Thyroid gland (tissue), 4 donors: Measurements from ENCODE around the gene IFT43. TPM values are rescaled to one million over a fixed set of nuclear protein-coding genes. Genes with fewer than 3 reads are reported as not detected.

Source experiments
- DNase-seq, 2 donors: peaks; one replicate each; pipeline ENCODE4 v3.0.0-alpha.2; 2019
- H3K27ac ChIP-seq, 3 donors: fragments of 200-600 bp; sonication (generic); 1 replicate in 2 of 3; 2 replicates in 1 of 3; pipeline ENCODE4 v1.5.1; 2016 to 2019; ENCODE audit warnings: mild to moderate bottlenecking in 1 of 3, moderate library complexity in 1 of 3
- H3K27me3 ChIP-seq: fragments of 200-600 bp; sonication (generic); one replicate; pipeline ENCODE4 v1.5.1; 2019
- H3K36me3 ChIP-seq, 2 donors: fragments of 200-600 bp; sonication (generic); one replicate each; pipeline ENCODE4 v1.5.1; 2016 to 2019
- H3K4me1 ChIP-seq, 2 donors: fragments of 200-600 bp; sonication (generic); one replicate each; pipeline ENCODE4 v1.5.1; 2017 to 2019
- H3K4me3 ChIP-seq, 3 donors: fragments of 200-600 bp; sonication (generic); replicated peaks in 1 of 3; 1 replicate in 2 of 3; 2 replicates in 1 of 3; pipeline ENCODE4 v1.5.1; 2016; ENCODE audit warnings: mild to moderate bottlenecking in 1 of 3
- H3K9me3 ChIP-seq: fragments of 200-600 bp; sonication (generic); one replicate; pipeline ENCODE4 v1.5.1; 2017
- CTCF ChIP-seq, 6 experiments: fragments of 200-600 bp in 3 of 6; fragments of 450-650 bp in 3 of 6; sonication (generic) in 3 of 6; IDR thresholded peaks; one replicate each; pipeline ENCODE4 v1.5.1; 2016 to 2019; ENCODE audit warnings: antibody characterized with exemption in 6 of 6, mild to moderate bottlenecking in 2 of 6, inconsistent platforms in 1 of 6, moderate library complexity in 1 of 6
- POLR2A ChIP-seq, 2 donors: fragments of 450-650 bp; IDR thresholded peaks; one replicate each; pipeline ENCODE4 v1.6.1; 2017; ENCODE audit warnings: antibody characterized with exemption in 2 of 2, mild to moderate bottlenecking in 2 of 2, moderate library complexity in 1 of 2
- WGBS, 2 donors: methylation state at CpG; one replicate each; pipeline ENCODE4 v1.1.5; 2017; 5-methylcytosine and 5-hydroxymethylcytosine counted together
- intact Hi-C: fragments of 100-400 bp; cut with DNase I; formaldehyde crosslinking; loops from one replicate; pipeline ENCODE4 v1.15.1; 2023
- total RNA-seq, 4 donors: library from RNA; depleted of rRNA; stranded (reverse); fragments of >200 nt; gene quantifications; one replicate each; pipeline ENCODE4 v1.2.3, GENCODE V29; 2016

The IFT43 gene
- total RNA-seq, 4 donors from 2014 or later = 39.0 to 59.8 (median 52.4) TPM

GRCh38 chr14:75979071-75979571 is 6.4 kb upstream of the IFT43 start:
- no peak for DNase-seq
- Histone ChIP-seq H3K4me1 (peaks cover 13 to 16% of the 10 kb centered on the region in 2 donors), H3K27me3 (no peaks in the 10 kb centered on the region), H3K9me3 (no peaks in the 10 kb centered on the region), H3K36me3 (no peaks in the 10 kb centered on the region), H3K27ac (peak overlapping the region in 1 of 3 donors; percentile 41), H3K4me3 (no peak overlapping the region)
- intact Hi-C loops = loop anchor here (5.0 kb wide), 1 partner anchor 182 kb away; no protein-coding TSS in a partner anchor
- no peak for TF ChIP-seq POLR2A (IDR thresholded peaks at IDR 0.05)
- TF ChIP-seq CTCF (IDR thresholded peaks at IDR 0.05) = peak in 3 of 6 experiments; percentile 26 to 43 (median 39)
- WGBS, 2 donors = 48 to 63% methylated on average over 14 of the region's 14 CpGs

- DNase-seq = no peak
- Histone ChIP-seq H3K4me1 (peaks cover 13 to 16% of the 10 kb centered on the region in 2 donors), H3K36me3 (no peaks in the 10 kb centered on the region), H3K27me3 (no peaks in the 10 kb centered on the region), H3K9me3 (no peaks in the 10 kb centered on the region), H3K27ac (peak overlapping the region in 2 of 3 donors; percentile 0 to 41), H3K4me3 (no peak overlapping the region)
- intact Hi-C loops = loop anchor here (5.0 kb wide), 3 partner anchors 73 to 268 kb away; no protein-coding TSS in a partner anchor
- TF ChIP-seq POLR2A (IDR thresholded peaks at IDR 0.05) = no peak
- no peak for TF ChIP-seq CTCF (IDR thresholded peaks at IDR 0.05)
- WGBS, 2 donors = 82 to 83% methylated on average over 25 to 27 of the region's 27 CpGs
These were observed 5.7 kb upstream of the IFT43 start for GRCh38 chr14:75979648-75980565.

- H3K4me1 ChIP-seq = peaks cover 17 to 20% of the 10 kb centered on the region in 2 donors
- no peak for DNase-seq
- intact Hi-C loops = loop anchor here (5.0 kb wide), 2 partner anchors 74 to 269 kb away; no protein-coding TSS in a partner anchor
- H3K27me3 ChIP-seq = no peaks in the 10 kb centered on the region
- no peak overlapping the region for H3K4me3 ChIP-seq
- no peaks in the 10 kb centered on the region for H3K36me3 ChIP-seq
- H3K27ac ChIP-seq = peak overlapping the region in 2 of 3 donors; percentile 99
- TF ChIP-seq CTCF (IDR thresholded peaks at IDR 0.05) (no peak), POLR2A (IDR thresholded peaks at IDR 0.05) (no peak)
- 73 to 85% methylated on average over 8 of the region's 8 CpGs for WGBS, 2 donors
- H3K9me3 ChIP-seq = no peaks in the 10 kb centered on the region
These were observed 4.7 kb upstream of the IFT43 start for GRCh38 chr14:75980856-75981255.

GRCh38 chr14:75981426-75982265 is 3.9 kb upstream of the IFT43 start, which contains the start of gene TGFB3:
Gene TGFB3 (minus strand): TSS chr14:75981995. CDS start chr14:75980893, 1,102 bp downstream.
- 1% methylated on average over 26 of the region's 26 CpGs for WGBS, 2 donors
- Histone ChIP-seq H3K36me3 (no peaks in the 10 kb centered on the region), H3K27me3 (no peaks in the 10 kb centered on the region), H3K4me1 (peaks cover 20 to 25% of the 10 kb centered on the region in 2 donors), H3K4me3 (peak within 1 kb of the TSS; percentile 49 to 78 (median 72)), H3K27ac (peak within 1 kb of the TSS; percentile 98 to 99 (median 99)), H3K9me3 (no peaks in the 10 kb centered on the region)
- peak; percentile 80 to 83 for DNase-seq
- intact Hi-C loops = loop anchor here (5.0 kb wide), 2 partner anchors 74 to 269 kb away; no protein-coding TSS in a partner anchor
- peak in 1 of 2 donors; percentile 85 for TF ChIP-seq POLR2A (IDR thresholded peaks at IDR 0.05)
- TF ChIP-seq CTCF (IDR thresholded peaks at IDR 0.05) = peak in 2 of 6 experiments; percentile 12 to 23
